AG04450 (cell line): Measurements from ENCODE around the gene SPNS2. TPM values are rescaled to one million over a fixed set of nuclear protein-coding genes. Genes with fewer than 3 reads are reported as not detected.

Experiments used
- CTCF ChIA-PET: fragments of 300-600, 350-600 bp; formaldehyde crosslinking; extraction: SDS; loops from one replicate; lab custom pipeline; 2022; ENCODE audit warnings: antibody characterized with exemption, inconsistent platforms; lab: Charles Lee
- POLR2A ChIA-PET: fragments of 350-600 bp; formaldehyde crosslinking; extraction: SDS; loops from one replicate; lab custom pipeline; 2021; ENCODE audit warnings: antibody characterized with exemption, inconsistent platforms; lab: Yijun Ruan, JAX
- DNase-seq: peaks from one replicate; pipeline ENCODE4 v3.0.0-alpha.2; 2011; ENCODE audit warnings: low read depth, low spot score
- H3K27ac ChIP-seq: one replicate; pipeline ENCODE4 v1.5.1; 2012; ENCODE audit warnings: low read depth, low read length, control low read depth
- H3K27me3 ChIP-seq: one replicate; pipeline ENCODE4 v1.6.0; 2012; ENCODE audit warnings: low read length; ENCODE audit not compliant: control insufficient read depth, insufficient read depth
- H3K4me3 ChIP-seq: 2 replicates; pipeline ENCODE4 v1.5.1; 2011; ENCODE audit warnings: mild to moderate bottlenecking, low read depth, low read length, control low read depth
- H3K9me3 ChIP-seq: 2 replicates; pipeline ENCODE4 v1.5.1; 2012; ENCODE audit warnings: low read length; ENCODE audit not compliant: control insufficient read depth, insufficient read depth
- CTCF ChIP-seq: IDR thresholded peaks from 2 replicates; pipeline ENCODE4 v1.5.1; 2011; ENCODE audit warnings: low read depth, low read length, control low read depth, inconsistent platforms
- polyA plus RNA-seq: library from polyadenylated mRNA; depleted of rRNA; stranded (reverse); fragments of >200 nt; gene quantifications from 2 replicates; pipeline ENCODE4 v1.2.3, GENCODE V29; 2011

The SPNS2 gene
- polyA plus RNA-seq, 1 experiment, result not detected

GRCh38 chr17:4485676-4486646 is 12.7 kb upstream of the SPNS2 start:
- Histone ChIP-seq H3K9me3 (no peaks in the 10 kb centered on the region), H3K27ac (no peak overlapping the region), H3K27me3 (peaks cover 15% of the 10 kb centered on the region), H3K4me3 (no peak overlapping the region)
- ChIA-PET CTCF (no interaction called here), POLR2A (no interaction called here)
- no peak for DNase-seq
- no peak for TF ChIP-seq CTCF

DNA sequence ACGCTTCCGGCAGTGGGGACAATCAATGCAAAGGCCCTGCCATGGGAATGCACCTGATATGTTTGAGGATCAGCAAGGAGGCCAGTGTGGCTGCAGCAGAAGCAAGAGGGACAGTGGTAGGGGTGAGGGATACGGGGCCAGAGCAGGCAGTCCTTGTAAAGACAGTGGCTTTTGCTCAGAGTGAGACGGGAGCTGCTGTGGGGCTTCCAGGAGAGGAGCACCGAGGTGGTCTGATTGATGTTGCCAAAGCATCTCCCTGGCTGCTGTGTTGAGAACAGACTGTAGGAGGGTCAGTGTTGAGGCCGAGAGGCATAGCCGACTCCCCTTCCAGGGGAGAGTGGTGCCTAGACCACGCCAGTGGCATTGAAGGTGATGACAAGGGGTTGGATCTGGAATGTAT is 11.4 kb upstream of the SPNS2 start:
- H3K9me3 ChIP-seq, result no peaks in the 10 kb centered on the region
- H3K4me3 ChIP-seq, result no peak overlapping the region
- no peak overlapping the region for H3K27ac ChIP-seq
- no peak for TF ChIP-seq CTCF
- ChIA-PET CTCF (no interaction called here), POLR2A (no interaction called here)
- peaks cover 10% of the 10 kb centered on the region for H3K27me3 ChIP-seq
- DNase-seq, result no peak

GRCh38 chr17:4487820-4488716 is 10.6 kb upstream of the SPNS2 start:
- H3K4me3 ChIP-seq, result no peak overlapping the region
- H3K9me3 ChIP-seq, result no peaks in the 10 kb centered on the region
- peaks cover 6% of the 10 kb centered on the region for H3K27me3 ChIP-seq
- no peak overlapping the region for H3K27ac ChIP-seq
- POLR2A ChIA-PET, result no interaction called here
- TF ChIP-seq CTCF, result no peak
- no peak for DNase-seq
- CTCF ChIA-PET, result no interaction called here

DNA sequence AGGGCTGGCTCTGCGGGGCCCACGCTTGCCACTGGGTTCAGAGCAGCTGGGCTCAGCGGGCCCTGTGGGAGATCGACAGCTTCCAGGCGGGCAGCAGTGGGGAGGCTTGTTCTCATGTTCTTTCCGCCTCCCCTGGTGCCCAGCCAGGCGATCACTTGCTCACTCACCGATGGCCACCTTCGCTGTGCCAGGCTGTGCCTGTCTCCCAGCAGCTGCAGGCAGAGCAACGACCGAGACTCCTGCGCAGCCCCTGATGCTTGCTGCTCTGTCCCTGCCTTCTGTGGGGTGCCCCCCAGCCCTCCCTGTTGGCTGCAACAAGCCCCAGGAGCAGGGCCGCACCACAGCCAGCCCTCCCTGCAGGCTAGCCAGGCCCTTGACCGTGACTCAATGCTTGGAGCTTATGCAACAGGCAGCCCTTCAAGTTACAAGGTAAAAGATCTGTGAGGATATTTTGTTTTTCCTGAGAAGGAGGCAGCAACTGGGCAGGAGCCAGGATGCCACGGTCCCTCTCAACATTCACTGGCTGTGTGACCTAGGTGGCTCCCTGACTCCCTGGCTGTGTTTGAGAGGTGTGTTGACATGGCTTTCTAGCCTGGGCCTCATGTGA is 9.6 kb upstream of the SPNS2 start:
- Histone ChIP-seq H3K4me3 (no peak overlapping the region), H3K27me3 (peaks cover 4% of the 10 kb centered on the region), H3K27ac (no peak overlapping the region), H3K9me3 (no peaks in the 10 kb centered on the region)
- ChIA-PET POLR2A (no interaction called here), CTCF (no interaction called here)
- DNase-seq, result no peak
- no peak for TF ChIP-seq CTCF
